ENCODE measurements around the gene RALGPS2.

GRCh38 chr1:178960482-178961240 lies 235.6 kb downstream of the RALGPS2 start:
- TF ChIP-seq CTCF (conservative IDR thresholded peaks at IDR 0.05; ENCODE audit: low read depth, low read length) (no peak), EZH2 (IDR thresholded peaks at IDR 0.05; ENCODE audit: low read length, unreplicated experiment) (no peak)

All from PC-3 (cell line).